HEK293 (cell line): ENCODE data around the gene MPC1.

ENCODE experiments used
- BCL6B ChIP-seq: fragments of 450-650 bp; formaldehyde crosslinking; IDR thresholded peaks from 2 replicates; pipeline ENCODE4 v1.5.1; 2017; ENCODE audit warnings: missing biosample characterization, missing genetic modification characterization
- GLI2 ChIP-seq: fragments of 450-650 bp; formaldehyde crosslinking; IDR thresholded peaks from 2 replicates; pipeline ENCODE4; 2017; ENCODE audit warnings: missing biosample characterization, missing genetic modification characterization, low read depth, borderline replicate concordance
- HIC1 ChIP-seq: fragments of 450-650 bp; formaldehyde crosslinking; IDR thresholded peaks from 2 replicates; pipeline ENCODE4 v1.5.1; 2016; ENCODE audit warnings: missing biosample characterization, missing genetic modification characterization
- HOXC10 ChIP-seq: sonication (generic); formaldehyde crosslinking; IDR thresholded peaks from 2 replicates; pipeline ENCODE4 v1.8.1; 2023; ENCODE audit warnings: mild to moderate bottlenecking, missing genetic modification reagents
- HOXD13 ChIP-seq: sonication (generic); formaldehyde crosslinking; IDR thresholded peaks from 2 replicates; pipeline ENCODE4 v1.8.0; 2022; ENCODE audit warnings: missing genetic modification reagents, borderline replicate concordance
- KLF9 ChIP-seq: fragments of 450-650 bp; formaldehyde crosslinking; IDR thresholded peaks from 2 replicates; pipeline ENCODE4 v1.5.1; 2016; ENCODE audit warnings: missing biosample characterization, missing genetic modification characterization, low read depth
- OSR2 ChIP-seq: fragments of 450-650 bp; formaldehyde crosslinking; IDR thresholded peaks from 2 replicates; pipeline ENCODE4 v1.5.1; 2016; ENCODE audit warnings: missing biosample characterization, missing genetic modification characterization
- PBX3 ChIP-seq: sonication (generic); formaldehyde crosslinking; IDR thresholded peaks from 2 replicates; pipeline ENCODE4 v1.8.1; 2022; ENCODE audit warnings: mild to moderate bottlenecking, moderate library complexity, missing genetic modification reagents
- PRDM6 ChIP-seq: fragments of 450-650 bp; formaldehyde crosslinking; IDR thresholded peaks from 2 replicates; pipeline ENCODE4 v1.5.1; 2017; ENCODE audit warnings: missing biosample characterization, missing genetic modification characterization
- RBAK ChIP-seq: fragments of 450-650 bp; formaldehyde crosslinking; IDR thresholded peaks from 2 replicates; pipeline ENCODE4 v1.5.1; 2016; ENCODE audit warnings: missing biosample characterization, missing genetic modification characterization
- SCRT1 ChIP-seq: fragments of 450-650 bp; formaldehyde crosslinking; IDR thresholded peaks from 2 replicates; pipeline ENCODE4 v1.5.1; 2016; ENCODE audit warnings: missing biosample characterization, missing genetic modification characterization, borderline replicate concordance
- TSHZ1 ChIP-seq: fragments of 450-650 bp; formaldehyde crosslinking; IDR thresholded peaks from 2 replicates; pipeline ENCODE4 v1.5.1; 2016; ENCODE audit warnings: missing biosample characterization, missing genetic modification characterization, borderline replicate concordance
- ZBTB8A ChIP-seq: fragments of 450-650 bp; formaldehyde crosslinking; IDR thresholded peaks from 2 replicates; pipeline ENCODE4 v1.5.1; 2016; ENCODE audit warnings: missing biosample characterization, missing genetic modification characterization
- ZFP37 ChIP-seq: fragments of 450-650 bp; formaldehyde crosslinking; IDR thresholded peaks from 2 replicates; pipeline ENCODE4 v1.5.1; 2016; ENCODE audit warnings: missing biosample characterization, missing genetic modification characterization
- ZNF132 ChIP-seq: fragments of 450-650 bp; formaldehyde crosslinking; IDR thresholded peaks from 2 replicates; pipeline ENCODE4 v1.5.1; 2017; ENCODE audit warnings: missing biosample characterization, missing genetic modification characterization, borderline replicate concordance
- ZNF140 ChIP-seq: fragments of 450-650 bp; formaldehyde crosslinking; IDR thresholded peaks from 2 replicates; pipeline ENCODE4 v1.5.1; 2016; ENCODE audit warnings: missing biosample characterization, missing genetic modification characterization
- ZNF350 ChIP-seq: fragments of 450-650 bp; formaldehyde crosslinking; IDR thresholded peaks from 2 replicates; pipeline ENCODE4 v1.5.0; 2017; ENCODE audit warnings: missing biosample characterization, mild to moderate bottlenecking, missing genetic modification characterization
- ZNF404 ChIP-seq: fragments of 450-650 bp; formaldehyde crosslinking; IDR thresholded peaks from 2 replicates; pipeline ENCODE4 v1.5.1; 2017; ENCODE audit warnings: missing biosample characterization, missing genetic modification characterization
- ZNF510 ChIP-seq: fragments of 450-650 bp; formaldehyde crosslinking; IDR thresholded peaks from 2 replicates; pipeline ENCODE4 v1.5.1; 2018; ENCODE audit warnings: mild to moderate bottlenecking, missing genetic modification characterization, missing biosample characterization; ENCODE audit not compliant: insufficient replicate concordance
- ZNF530 ChIP-seq: fragments of 450-650 bp; formaldehyde crosslinking; IDR thresholded peaks from 2 replicates; pipeline ENCODE4 v1.5.1; 2016; ENCODE audit warnings: low read depth, missing biosample characterization, missing genetic modification characterization
- ZNF544 ChIP-seq: fragments of 450-650 bp; formaldehyde crosslinking; IDR thresholded peaks from 2 replicates; pipeline ENCODE4 v1.5.0; 2017; ENCODE audit warnings: missing biosample characterization, missing genetic modification characterization
- ZNF600 ChIP-seq: fragments of 450-650 bp; formaldehyde crosslinking; IDR thresholded peaks from 2 replicates; pipeline ENCODE4 v1.5.1; 2016; ENCODE audit warnings: missing biosample characterization, missing genetic modification characterization
- ZNF645 ChIP-seq: fragments of 450-650 bp; formaldehyde crosslinking; IDR thresholded peaks from 2 replicates; pipeline ENCODE4; 2016; ENCODE audit warnings: missing biosample characterization, missing genetic modification characterization
- ZNF658 ChIP-seq: fragments of 450-650 bp; formaldehyde crosslinking; IDR thresholded peaks from 2 replicates; pipeline ENCODE4; 2016; ENCODE audit warnings: missing biosample characterization, missing genetic modification characterization
- ZNF660 ChIP-seq: fragments of 450-650 bp; IDR thresholded peaks from 2 replicates; pipeline ENCODE4 v1.5.1; 2018; ENCODE audit warnings: missing biosample characterization, mild to moderate bottlenecking, missing genetic modification characterization
- ZNF792 ChIP-seq: fragments of 450-650 bp; formaldehyde crosslinking; IDR thresholded peaks from 2 replicates; pipeline ENCODE4 v1.5.1; 2016; ENCODE audit warnings: missing biosample characterization, missing genetic modification characterization
- ZSCAN18 ChIP-seq: fragments of 450-650 bp; formaldehyde crosslinking; IDR thresholded peaks from 2 replicates; pipeline ENCODE4 v1.5.1; 2016; ENCODE audit warnings: missing biosample characterization, missing genetic modification characterization

The MPC1 gene

GRCh38 chr6:166382933-166383801 is at the start of gene MPC1 (continued):
- no peak for TF ChIP-seq OSR2 (tag by site-specific recombination)
- peak; percentile 90 for TF ChIP-seq PBX3 (CRISPR knock-in tag)
- no peak for TF ChIP-seq HOXD13 (CRISPR knock-in tag)
- no peak for TF ChIP-seq ZNF140 (tag by site-specific recombination)
- TF ChIP-seq ZNF544 (tag by site-specific recombination), result no peak
- TF ChIP-seq RBAK (tag by site-specific recombination), result no peak
- TF ChIP-seq HIC1, result no peak
- peak; percentile 28; the same call in 1 of the 2 replicates for TF ChIP-seq ZBTB8A
- TF ChIP-seq HOXC10, result peak; percentile 69; the same call in 1 of the 2 replicates
- TF ChIP-seq ZNF660 (tag by site-specific recombination), result 0 out of 2 replicates have a peak, but pooled peaks have one; percentile 8
- TF ChIP-seq ZNF132 (tag by site-specific recombination), result no peak
- no peak for TF ChIP-seq ZNF530 (tag by site-specific recombination)
- no peak for TF ChIP-seq ZNF645 (tag by site-specific recombination)
- TF ChIP-seq ZSCAN18, result no peak
- TF ChIP-seq PRDM6, result no peak
- TF ChIP-seq ZNF510 (tag by site-specific recombination), result no peak
- no peak for TF ChIP-seq BCL6B
- TF ChIP-seq KLF9 (tag by site-specific recombination), result peak; percentile 89
- TF ChIP-seq ZNF658 (tag by site-specific recombination), result no peak
- no peak for TF ChIP-seq ZNF792 (tag by site-specific recombination)
- TF ChIP-seq ZFP37 (tag by site-specific recombination), result 0 out of 2 replicates have a peak, but pooled peaks have one; percentile 44
- TF ChIP-seq ZNF404 (tag by site-specific recombination), result no peak
- no peak for TF ChIP-seq ZNF600 (tag by site-specific recombination)
- TF ChIP-seq GLI2, result no peak
- no peak for TF ChIP-seq ZNF350 (tag by site-specific recombination)
- no peak for TF ChIP-seq TSHZ1 (tag by site-specific recombination)
- no peak for TF ChIP-seq SCRT1 (tag by site-specific recombination)
